GM04504 (cell line): ENCODE data around the gene INPP5A.

Experiments
- DNase-seq: peaks from one replicate; pipeline ENCODE4 v3.0.0-alpha.2; 2012; ENCODE audit warnings: low read depth

The INPP5A gene

GRCh38 chr10:132599732-132600131 lies 62.1 kb downstream of the INPP5A start:
- DNase-seq = no peak

- no peak for DNase-seq
These were observed 62.8 kb downstream of the INPP5A start for GRCh38 chr10:132600416-132600815.

DNA sequence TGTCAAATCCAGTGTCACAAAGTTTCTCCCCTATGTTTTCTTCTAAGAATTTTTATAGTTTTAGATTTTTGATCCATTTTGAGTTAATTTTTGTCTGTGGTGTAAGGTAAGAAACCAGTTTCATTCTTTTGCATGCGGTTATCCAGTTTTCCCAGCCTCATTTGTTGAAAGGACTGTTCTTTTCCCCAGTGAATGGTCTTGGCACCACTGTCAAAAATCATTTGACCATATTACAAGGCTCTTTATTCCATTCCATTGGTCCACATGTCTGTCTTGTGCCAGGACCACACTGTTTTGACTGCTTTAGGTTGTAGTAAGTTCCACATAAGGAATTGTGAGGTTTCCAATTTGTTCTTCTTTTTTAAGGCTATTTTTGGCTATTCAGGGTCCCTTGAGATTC lies 64.0 kb downstream of the INPP5A start:
- DNase-seq = no peak

DNA sequence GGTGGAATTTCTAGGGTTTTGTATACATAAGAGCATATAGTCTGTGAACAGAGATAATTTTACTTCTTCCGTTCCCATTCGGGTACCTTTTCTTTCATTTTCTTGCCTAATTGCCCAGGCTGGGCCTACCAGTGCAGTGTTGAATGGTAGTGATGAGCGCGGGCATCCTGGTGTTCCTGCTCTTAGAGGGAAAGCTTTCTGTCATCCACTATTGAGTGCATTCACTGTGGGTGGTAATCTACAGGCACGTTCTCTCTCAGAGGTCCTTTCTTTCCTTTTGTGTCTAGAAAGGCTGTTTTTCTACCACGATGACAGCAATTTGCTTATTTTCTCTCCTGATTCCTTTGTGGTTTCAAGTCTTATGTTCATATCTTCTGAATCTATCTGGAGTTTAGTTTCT lies 65.0 kb downstream of the INPP5A start:
- no peak for DNase-seq

GRCh38 chr10:132603851-132604533 lies 66.4 kb downstream of the INPP5A start:
- no peak for DNase-seq

DNA sequence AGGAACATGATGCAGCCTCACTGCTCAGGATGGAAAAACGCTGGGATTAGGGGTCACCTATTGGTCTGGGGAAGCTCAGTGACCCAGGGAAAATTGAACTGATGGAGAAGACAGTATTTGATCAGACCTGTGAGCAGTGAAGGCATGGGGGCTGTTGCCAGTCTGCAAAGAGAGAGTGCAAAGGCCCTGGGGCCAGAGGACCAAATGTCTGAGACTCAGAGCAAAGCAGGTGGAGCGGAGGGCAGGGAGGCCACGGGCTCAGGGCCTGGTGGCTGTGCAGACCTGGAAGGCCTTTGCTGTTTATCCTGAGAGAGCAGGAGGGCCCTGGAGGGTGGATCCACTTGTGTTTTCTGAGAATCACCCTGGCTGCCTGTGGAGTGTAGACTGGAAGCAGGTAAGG lies 67.1 kb downstream of the INPP5A start:
- no peak for DNase-seq

DNA sequence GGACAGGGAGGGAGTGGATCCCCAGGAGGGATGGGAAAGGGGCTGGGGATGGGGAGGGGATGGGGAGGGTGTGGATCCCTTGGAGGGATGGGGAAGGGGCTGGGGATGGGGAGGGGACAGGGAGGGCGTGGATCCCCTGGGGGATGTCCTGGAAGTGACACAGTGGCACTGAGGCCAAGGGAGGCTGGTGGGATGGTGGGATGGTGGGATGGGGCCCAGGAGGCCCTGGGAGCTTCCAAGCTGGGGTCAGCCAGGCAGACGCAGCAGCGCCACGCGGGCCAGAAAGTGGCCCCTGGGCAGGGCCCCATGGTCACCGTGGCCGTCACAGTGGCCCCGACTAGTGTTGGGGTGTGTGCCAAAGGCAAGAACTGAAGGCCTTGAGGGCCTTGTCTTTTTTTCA lies 67.8 kb downstream of the INPP5A start:
- no peak for DNase-seq

GRCh38 chr10:132606031-132606491 lies 68.5 kb downstream of the INPP5A start:
- no peak for DNase-seq

DNA sequence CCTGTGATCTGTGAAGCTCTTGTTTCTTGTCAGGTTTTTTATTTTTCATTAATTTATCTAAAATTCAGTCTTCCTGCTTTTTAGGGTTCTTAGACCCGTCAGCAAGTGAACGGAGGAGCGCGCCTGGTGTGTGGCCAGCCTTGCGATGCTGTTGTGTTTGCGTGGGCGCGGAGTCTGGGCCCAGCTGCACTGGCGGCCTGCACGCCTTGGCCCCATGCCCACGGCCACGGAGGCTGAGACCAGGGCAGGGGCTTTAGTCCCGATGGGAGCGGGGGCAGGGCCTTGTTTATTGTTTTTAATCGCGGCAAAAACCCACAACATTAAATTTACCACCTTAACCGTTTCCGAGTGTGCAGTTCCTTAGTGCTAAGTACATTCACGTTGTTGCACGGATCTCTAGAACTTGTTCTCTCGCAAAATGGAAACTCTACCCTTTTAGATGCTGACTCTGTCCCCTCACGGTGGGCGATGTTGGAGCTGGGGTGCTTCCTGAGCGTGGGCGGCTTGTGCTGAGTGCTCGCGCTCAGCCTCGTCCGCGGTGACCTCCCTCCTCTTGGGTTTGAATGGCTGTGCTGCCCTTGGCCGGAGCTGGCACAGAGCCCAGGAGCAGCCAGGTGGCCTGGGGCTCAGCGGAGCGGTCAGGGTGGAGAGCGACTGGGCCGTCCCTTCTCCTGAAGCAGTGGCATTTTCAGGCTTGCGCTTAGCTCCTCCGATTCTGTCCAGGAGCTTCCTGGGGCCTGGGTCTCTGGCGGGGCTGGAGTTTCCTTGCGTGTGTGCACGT lies 69.1 kb downstream of the INPP5A start:
- no peak for DNase-seq

- DNase-seq = no peak
These were observed 69.9 kb downstream of the INPP5A start for GRCh38 chr10:132607491-132607890.

- no peak for DNase-seq
These were observed 70.4 kb downstream of the INPP5A start for GRCh38 chr10:132607961-132608495.

- DNase-seq = no peak
These were observed 71.1 kb downstream of the INPP5A start for GRCh38 chr10:132608511-132609195.

- no peak for DNase-seq
These were observed 71.6 kb downstream of the INPP5A start for GRCh38 chr10:132609211-132609610.

- no peak for DNase-seq
These were observed 72.6 kb downstream of the INPP5A start for GRCh38 chr10:132610071-132610701.

GRCh38 chr10:132611026-132611910 lies 73.7 kb downstream of the INPP5A start:
- DNase-seq = no peak

DNA sequence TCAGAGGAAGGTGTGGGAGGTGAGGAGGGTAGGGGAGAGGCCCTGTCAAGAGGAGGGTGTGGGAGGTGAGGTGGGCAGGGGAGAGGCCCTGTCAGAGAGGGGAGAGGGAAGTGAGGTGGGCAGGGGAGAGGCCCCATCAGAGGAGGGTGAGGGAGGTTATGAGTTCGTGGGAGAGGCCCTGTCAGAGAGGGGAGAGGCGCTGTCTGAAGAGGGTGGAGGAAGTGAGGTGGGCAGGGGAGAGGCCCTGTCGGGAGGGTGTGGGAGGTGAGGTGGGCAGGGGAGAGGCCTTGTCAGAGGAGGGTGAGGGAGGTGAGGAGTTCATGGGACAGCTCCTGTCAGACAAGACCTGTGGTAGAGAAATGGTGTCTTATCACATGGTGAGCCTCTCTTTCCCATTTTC lies 74.4 kb downstream of the INPP5A start:
- no peak for DNase-seq

GRCh38 chr10:132612571-132613504 lies 75.3 kb downstream of the INPP5A start:
- DNase-seq = no peak

DNA sequence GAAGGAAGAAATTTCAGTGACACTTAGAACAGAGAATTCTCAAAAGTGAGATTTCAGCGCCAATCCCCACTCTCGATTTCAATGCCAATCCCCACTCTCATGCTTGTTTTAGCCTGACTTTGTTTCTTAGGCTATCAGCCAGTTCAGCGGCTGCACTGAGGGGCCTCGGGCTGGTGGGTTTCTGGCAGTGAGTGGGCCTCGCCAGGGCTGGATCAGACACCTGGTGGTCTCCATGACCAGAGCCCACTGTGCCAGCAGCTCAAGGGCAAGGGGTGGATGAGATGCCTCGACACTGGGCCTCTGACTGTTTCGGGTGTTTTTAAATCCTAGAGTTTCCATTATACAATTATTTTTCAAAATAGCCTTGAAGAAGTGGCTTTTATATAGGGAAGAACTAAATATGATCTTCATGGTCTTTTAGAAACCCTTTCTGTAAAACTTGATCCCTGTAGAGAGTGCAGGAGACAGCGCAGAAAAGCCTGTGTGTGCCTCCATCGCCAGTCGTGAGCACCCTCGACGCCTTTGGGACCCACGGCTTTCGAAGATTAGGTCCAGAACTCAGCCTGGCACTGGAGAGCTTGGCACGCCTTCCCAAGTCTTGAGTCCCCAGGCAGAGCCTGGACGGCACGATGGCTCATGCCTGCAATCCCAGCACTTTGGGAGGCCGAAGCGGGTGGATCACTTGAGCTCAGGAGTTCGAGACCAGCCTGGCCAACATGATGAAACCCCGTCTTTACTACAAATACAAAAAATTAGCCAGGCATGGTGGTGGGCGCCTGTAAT lies 76.2 kb downstream of the INPP5A start:
- no peak for DNase-seq
